IMR-90 (cell line): ENCODE measurements around the gene COG1. TPM values are rescaled to one million over a fixed set of nuclear protein-coding genes. Genes with fewer than 3 reads are reported as not detected.

Experiments
- ATAC-seq: fragments of 200-7000 bp; cut with Tn5 transposase; 2 replicates; pipeline ENCODE4 v1.9.1; 2020; ENCODE audit warnings: low read depth, mild to moderate bottlenecking, moderate library complexity
- BruUV-seq: library from RNA; stranded (reverse); fragments of 400-500 nt; replicated peaks from 2 replicates; lab custom pipeline; 2021; lab: Mats Ljungman, UMichigan
- CTCF ChIA-PET: fragments of 300-600 bp; formaldehyde crosslinking; extraction: SDS; loops from one replicate; lab custom pipeline; 2021; ENCODE audit warnings: antibody characterized with exemption; lab: Yijun Ruan, JAX
- POLR2A ChIA-PET: fragments of 300-600 bp; sonication (Branson Sonifier 250); formaldehyde crosslinking; loops from one replicate; lab custom pipeline; 2022; ENCODE audit warnings: antibody characterized with exemption; ENCODE audit not compliant: unreplicated experiment; lab: Charles Lee
- DNase-seq: peaks from one replicate; pipeline ENCODE4 v3.0.0; 2013
- H2AFZ ChIP-seq: replicated peaks from 2 replicates; pipeline ENCODE3; 2013; ENCODE audit warnings: low read length, mild to moderate bottlenecking; ENCODE audit not compliant: poor library complexity
- H2AK5ac ChIP-seq: 2 replicates; pipeline ENCODE4 v1.6.1; 2013; ENCODE audit warnings: low read depth, low read length, inconsistent platforms
- H2AK9ac ChIP-seq: replicated peaks from 2 replicates; pipeline ENCODE3; 2013; ENCODE audit warnings: mild to moderate bottlenecking, low read depth, low read length, moderate library complexity; ENCODE audit not compliant: poor library complexity
- H2BK120ac ChIP-seq: 2 replicates; pipeline ENCODE4 v1.6.1; 2013; ENCODE audit warnings: low read depth, low read length, inconsistent platforms
- H2BK15ac ChIP-seq: 3 replicates; pipeline ENCODE4 v1.6.1; 2013; ENCODE audit warnings: low read depth, low read length, inconsistent platforms
- H2BK20ac ChIP-seq: 2 replicates; pipeline ENCODE4 v1.6.1; 2013; ENCODE audit warnings: low read depth, mild to moderate bottlenecking, inconsistent platforms, low read length, moderate library complexity
- H2BK5ac ChIP-seq: 2 replicates; pipeline ENCODE4 v1.6.1; 2013; ENCODE audit warnings: mild to moderate bottlenecking, low read depth, low read length, inconsistent platforms; ENCODE audit not compliant: poor library complexity, severe bottlenecking
- H3K14ac ChIP-seq: replicated peaks from 2 replicates; pipeline ENCODE4 v1.6.1; 2013; ENCODE audit warnings: low read depth, low read length, inconsistent platforms
- H3K18ac ChIP-seq: 2 replicates; pipeline ENCODE4 v1.6.1; 2013; ENCODE audit warnings: low read depth, low read length, control low read depth
- H3K23ac ChIP-seq: 2 replicates; pipeline ENCODE4 v1.6.1; 2013; ENCODE audit warnings: low read depth, low read length, inconsistent platforms
- H3K27ac ChIP-seq: 2 replicates; pipeline ENCODE4 v1.5.1; 2013; ENCODE audit warnings: mild to moderate bottlenecking, control low read depth, low read length; ENCODE audit not compliant: insufficient read depth
- H3K27me3 ChIP-seq: 2 replicates; pipeline ENCODE4 v1.6.1; 2013; ENCODE audit warnings: low read length; ENCODE audit not compliant: control insufficient read depth, insufficient read depth
- H3K36me3 ChIP-seq: 2 replicates; pipeline ENCODE4 v1.6.1; 2013; ENCODE audit warnings: low read length, mixed read lengths; ENCODE audit not compliant: control insufficient read depth, insufficient read depth
- H3K4ac ChIP-seq: 2 replicates; pipeline ENCODE4 v1.6.1; 2013; ENCODE audit warnings: low read depth, low read length, inconsistent platforms
- H3K4me1 ChIP-seq: 2 replicates; pipeline ENCODE4 v1.6.1; 2013; ENCODE audit warnings: low read length, mixed read lengths; ENCODE audit not compliant: control insufficient read depth, insufficient read depth
- H3K4me2 ChIP-seq: 2 replicates; pipeline ENCODE4 v1.6.1; 2013; ENCODE audit warnings: low read depth, mild to moderate bottlenecking, control low read depth, low read length, moderate library complexity
- H3K4me3 ChIP-seq: 2 replicates; pipeline ENCODE4 v1.5.1; 2013; ENCODE audit warnings: low read depth, mild to moderate bottlenecking, control low read depth, low read length, moderate library complexity; ENCODE audit not compliant: insufficient read depth
- H3K56ac ChIP-seq: 2 replicates; pipeline ENCODE4 v1.6.1; 2013; ENCODE audit warnings: low read length, inconsistent platforms; ENCODE audit not compliant: insufficient read depth; ENCODE audit errors: extremely low read depth
- H3K79me1 ChIP-seq, 2 experiments: 2 replicates each; pipeline ENCODE4 v1.6.1; 2013; ENCODE audit warnings: low read length in 2 of 2, inconsistent platforms in 1 of 2, low read depth in 1 of 2
- H3K9ac ChIP-seq: 2 replicates; pipeline ENCODE4 v1.6.1; 2013; ENCODE audit warnings: low read depth, low read length, control low read depth
- H3K9me1 ChIP-seq: 2 replicates; pipeline ENCODE4 v1.6.1; 2013; ENCODE audit warnings: low read length, inconsistent platforms; ENCODE audit not compliant: insufficient read depth
- H3K9me3 ChIP-seq: 2 replicates; pipeline ENCODE4 v1.6.1; 2013; ENCODE audit warnings: low read length; ENCODE audit not compliant: control insufficient read depth, insufficient read depth
- H4K20me1 ChIP-seq: 2 replicates; pipeline ENCODE4 v1.6.1; 2013; ENCODE audit warnings: low read length, inconsistent platforms; ENCODE audit not compliant: insufficient read depth
- H4K5ac ChIP-seq: 2 replicates; pipeline ENCODE4 v1.6.1; 2013; ENCODE audit warnings: mild to moderate bottlenecking, low read depth, low read length, control low read depth
- H4K8ac ChIP-seq, 2 experiments: 2 replicates each; pipeline ENCODE4 v1.6.1; 2013; ENCODE audit warnings: low read depth in 2 of 2, low read length in 2 of 2, control low read depth in 1 of 2, inconsistent platforms in 1 of 2
- H4K91ac ChIP-seq: 2 replicates; pipeline ENCODE4 v1.6.1; 2013; ENCODE audit warnings: low read depth, low read length, inconsistent platforms; ENCODE audit not compliant: insufficient read depth
- BHLHE40 ChIP-seq: fragments of 150-350 bp; IDR thresholded peaks from 2 replicates; pipeline ENCODE4 v1.6.1; 2016; ENCODE audit warnings: mild to moderate bottlenecking, low read depth, low read length
- CHD1 ChIP-seq: IDR thresholded peaks from 2 replicates; pipeline ENCODE4 v1.6.1; 2012; ENCODE audit warnings: low read depth, low read length, improper control_type of control experiment
- CTCF ChIP-seq: conservative IDR thresholded peaks from 2 replicates; pipeline ENCODE4 v1.5.1; 2012; ENCODE audit warnings: mild to moderate bottlenecking, low read depth, low read length, improper control_type of control experiment
- FOS ChIP-seq: fragments of 150-350 bp; IDR thresholded peaks from 2 replicates; pipeline ENCODE4 v1.6.1; 2016; ENCODE audit warnings: low read depth, low read length
- MAFK ChIP-seq: IDR thresholded peaks from 2 replicates; pipeline ENCODE4 v1.6.1; 2012; ENCODE audit warnings: low read depth, low read length, improper control_type of control experiment
- MAZ ChIP-seq: IDR thresholded peaks from 2 replicates; pipeline ENCODE4 v1.6.1; 2012; ENCODE audit warnings: low read depth, mild to moderate bottlenecking, low read length, improper control_type of control experiment, moderate library complexity, borderline replicate concordance
- MXI1 ChIP-seq: IDR thresholded peaks from 2 replicates; pipeline ENCODE4 v1.6.1; 2012; ENCODE audit warnings: low read depth, mild to moderate bottlenecking, low read length, moderate library complexity, borderline replicate concordance
- NFE2L2 ChIP-seq: fragments of 150-350 bp; IDR thresholded peaks from 2 replicates; pipeline ENCODE4 v1.6.1; 2016; ENCODE audit warnings: low read depth, mild to moderate bottlenecking, low read length
- RFX5 ChIP-seq: IDR thresholded peaks from 2 replicates; pipeline ENCODE4 v1.8.0; 2012; ENCODE audit warnings: low read depth, mild to moderate bottlenecking, low read length, moderate library complexity
- SMC3 ChIP-seq: fragments of 150-350 bp; IDR thresholded peaks from 2 replicates; pipeline ENCODE4 v1.6.1; 2016; ENCODE audit warnings: low read depth, mild to moderate bottlenecking, antibody characterized with exemption, low read length, moderate library complexity
- WGBS, 2 experiments: methylation state at CpG; one replicate each; pipeline versions ENCODE4 v1.1.5 to v1.1.7; 2013; ENCODE audit warnings: missing lambda C conversion rate in 2 of 2; ENCODE audit not compliant: insufficient read length in 1 of 2; ENCODE audit errors: extremely low coverage in 2 of 2; 5-methylcytosine and 5-hydroxymethylcytosine counted together
- dilution Hi-C: fragments of 300-500 bp; cut with HindIII; formaldehyde crosslinking; loops from one replicate; pipeline ENCODE4 v1.14.3; 2018; ENCODE audit warnings: low sequenced_read_pairs; ENCODE audit not compliant: unreplicated experiment
- in situ Hi-C: fragments of 300-500 bp; cut with MboI; formaldehyde crosslinking; loops from 3 replicates; pipeline ENCODE4 v1.14.3; 2019; ENCODE audit warnings: low sequenced_read_pairs, inconsistent platforms, mixed read lengths
- intact Hi-C: fragments of 100-400 bp; cut with micrococcal nuclease; formaldehyde crosslinking; loops from 2 replicates; pipeline ENCODE4 v1.10.0; 2022
- polyA plus RNA-seq, 3 experiments: library from polyadenylated mRNA; depleted of rRNA; stranded (reverse); fragments of >200 nt; gene quantifications; 2 replicates each; pipeline ENCODE4 v1.2.3, GENCODE V29; 2012; ENCODE audit warnings: low replicate concordance in 1 of 3
- total RNA-seq: library from RNA; depleted of rRNA; stranded (reverse); fragments of >200 nt; gene quantifications from 2 replicates; pipeline ENCODE4 v1.2.3, GENCODE V29; 2012
- TF ChIP-seq, protein P1 (sequence below): fragments of 150-350 bp; IDR thresholded peaks from 2 replicates; pipeline ENCODE4 v1.6.1; 2017; ENCODE audit warnings: mild to moderate bottlenecking, antibody characterized with exemption, low read length, low read depth
- TF ChIP-seq, protein P2 (sequence below): fragments of 150-350 bp; IDR thresholded peaks from 2 replicates; pipeline ENCODE4 v1.6.1; 2016; ENCODE audit warnings: low read depth, mild to moderate bottlenecking, low read length, moderate library complexity, borderline replicate concordance

Gene COG1
- total and polyA plus RNA-seq, 2 of the 4 experiments (the other 2 are of a cell fraction), result 18.3 to 35.1 TPM

DNA sequence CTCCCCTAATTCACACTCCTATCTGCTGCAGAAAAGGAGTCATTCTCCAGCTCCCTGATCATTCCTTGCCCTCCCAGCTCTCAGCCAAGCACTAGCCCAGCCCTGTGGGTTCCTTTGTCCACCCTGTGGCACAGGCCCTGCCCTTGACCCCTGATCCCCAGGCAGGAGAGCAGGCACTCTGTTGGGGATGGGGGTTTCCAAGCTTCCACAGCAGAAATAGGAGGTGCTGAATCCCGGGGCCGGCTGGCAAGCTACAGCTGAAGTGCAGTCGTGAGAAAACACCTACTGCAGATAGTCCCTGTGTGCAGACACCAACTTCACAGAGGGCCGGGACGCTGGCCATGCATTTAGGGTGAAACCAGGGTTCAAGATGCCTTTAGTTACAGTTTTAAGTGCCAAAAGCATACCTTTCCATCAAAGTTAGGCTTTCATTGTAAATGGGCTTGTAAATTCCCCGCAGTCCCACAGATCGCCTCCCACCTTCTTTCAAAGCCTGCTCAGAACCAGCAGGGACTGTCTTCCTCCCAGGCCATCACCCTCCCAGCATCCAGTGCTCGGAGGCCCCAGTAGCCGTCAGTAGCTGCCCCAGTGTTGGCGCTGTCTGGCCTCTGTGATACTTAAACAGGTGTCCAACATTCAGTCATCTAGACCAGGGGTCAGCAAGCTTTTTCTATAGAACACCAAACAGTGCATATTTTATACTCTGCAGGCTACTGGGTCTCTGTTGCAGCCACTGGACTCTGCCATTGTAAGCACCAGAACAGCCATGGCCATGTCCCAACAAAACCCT, 58.2 kb downstream of the COG1 start:
- intact Hi-C loops, result no loop called here
- no peak overlapping the region for H4K8ac ChIP-seq
- 66% methylated on average over 5 of the region's 10 CpGs; no CpG with 5 or more reads in 1 of the 2 experiments for WGBS, 2 experiments
- no peak overlapping the region for H2AK9ac ChIP-seq
- no peaks in the 10 kb centered on the region for H3K79me1 ChIP-seq
- 0 out of 2 replicates have a peak, but pooled peaks cover 3% of the 10 kb centered on the region for H4K20me1 ChIP-seq
- H3K9me1 ChIP-seq, result no peaks in the 10 kb centered on the region; the same call in 1 of the 2 replicates
- H2AFZ ChIP-seq, result no peak overlapping the region
- no peak overlapping the region for H3K4ac ChIP-seq
- H4K5ac ChIP-seq, result no peak overlapping the region
- BruUV-seq, result no TSS peak
- H3K4me2 ChIP-seq, result no peak overlapping the region
- H3K27me3 ChIP-seq, result no peaks in the 10 kb centered on the region
- ChIA-PET CTCF (no interaction called here), POLR2A (no interaction called here)
- no peak overlapping the region for H3K27ac ChIP-seq
- H3K9ac ChIP-seq, result no peak overlapping the region
- H3K36me3 ChIP-seq, result peaks cover 15% of the 10 kb centered on the region
- ATAC-seq (no peak), DNase-seq (no peak)
- H2BK5ac ChIP-seq, result no peak overlapping the region
- no peak overlapping the region for H3K14ac ChIP-seq
- dilution Hi-C loops, result no loop called here
- H4K91ac ChIP-seq, result no peak overlapping the region
- no peak overlapping the region for H2BK15ac ChIP-seq
- no peak overlapping the region for H3K4me3 ChIP-seq
- in situ Hi-C loops, result loop anchor here (25.0 kb wide), 2 partner anchors 286 to 936 kb away; no protein-coding TSS in a partner anchor
- no peaks in the 10 kb centered on the region for H3K9me3 ChIP-seq
- H3K4me1 ChIP-seq, result no peaks in the 10 kb centered on the region
- no peak overlapping the region for H3K23ac ChIP-seq
- TF ChIP-seq, protein P1, sequence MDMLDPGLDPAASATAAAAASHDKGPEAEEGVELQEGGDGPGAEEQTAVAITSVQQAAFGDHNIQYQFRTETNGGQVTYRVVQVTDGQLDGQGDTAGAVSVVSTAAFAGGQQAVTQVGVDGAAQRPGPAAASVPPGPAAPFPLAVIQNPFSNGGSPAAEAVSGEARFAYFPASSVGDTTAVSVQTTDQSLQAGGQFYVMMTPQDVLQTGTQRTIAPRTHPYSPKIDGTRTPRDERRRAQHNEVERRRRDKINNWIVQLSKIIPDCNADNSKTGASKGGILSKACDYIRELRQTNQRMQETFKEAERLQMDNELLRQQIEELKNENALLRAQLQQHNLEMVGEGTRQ, result no peak
- TF ChIP-seq CTCF (no peak), MAFK (no peak), BHLHE40 (no peak), MXI1 (no peak), SMC3 (no peak), CHD1 (no peak), RFX5 (no peak), NFE2L2 (no peak), FOS (no peak), MAZ (no peak)
- TF ChIP-seq, protein P2, sequence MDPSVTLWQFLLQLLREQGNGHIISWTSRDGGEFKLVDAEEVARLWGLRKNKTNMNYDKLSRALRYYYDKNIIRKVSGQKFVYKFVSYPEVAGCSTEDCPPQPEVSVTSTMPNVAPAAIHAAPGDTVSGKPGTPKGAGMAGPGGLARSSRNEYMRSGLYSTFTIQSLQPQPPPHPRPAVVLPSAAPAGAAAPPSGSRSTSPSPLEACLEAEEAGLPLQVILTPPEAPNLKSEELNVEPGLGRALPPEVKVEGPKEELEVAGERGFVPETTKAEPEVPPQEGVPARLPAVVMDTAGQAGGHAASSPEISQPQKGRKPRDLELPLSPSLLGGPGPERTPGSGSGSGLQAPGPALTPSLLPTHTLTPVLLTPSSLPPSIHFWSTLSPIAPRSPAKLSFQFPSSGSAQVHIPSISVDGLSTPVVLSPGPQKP, result no peak
- no peak overlapping the region for H2AK5ac ChIP-seq
- H3K18ac ChIP-seq, result no peak overlapping the region
- no peak overlapping the region for H3K56ac ChIP-seq
- H2BK120ac ChIP-seq, result no peak overlapping the region
- H2BK20ac ChIP-seq, result no peak overlapping the region
